Measurements from ENCODE around the gene KLF18. TPM values are rescaled to one million over a fixed set of nuclear protein-coding genes. Genes with fewer than 3 reads are reported as not detected.

Gene KLF18
- total and polyA plus RNA-seq, 10 donors, result not detected

DNA sequence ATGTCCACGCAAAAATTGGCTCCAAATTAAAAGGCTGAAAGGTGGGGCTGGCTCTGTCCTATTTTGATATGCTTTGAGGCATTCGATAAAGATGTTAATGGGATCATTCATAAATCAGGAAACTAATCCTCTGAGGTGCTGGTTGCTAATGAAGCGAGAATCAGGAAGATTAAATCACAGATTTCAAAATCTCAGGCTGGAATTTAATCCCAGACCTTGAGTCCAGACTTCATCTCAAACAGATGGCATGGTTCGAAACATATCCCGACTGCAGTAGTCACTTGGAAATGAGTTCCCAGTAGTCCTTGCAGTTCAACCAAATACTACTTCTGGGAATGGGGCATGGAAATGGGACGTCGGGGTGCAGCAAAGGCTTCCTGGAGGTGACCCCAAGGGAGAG, 27.3 kb downstream of the KLF18 start:
- no peak overlapping the region for H3K4me3 ChIP-seq
- intact Hi-C loops (cut with DNase I; ENCODE audit: low total_unique reads), result no loop called here
- WGBS, 5 donors, result 83 to 92% (median 90%) methylated on average over 7 of the region's 7 CpGs
- no peaks in the 10 kb centered on the region for H3K36me3 ChIP-seq
- H3K9me3 ChIP-seq, result no peaks in the 10 kb centered on the region
- H3K4me1 ChIP-seq, result no peaks in the 10 kb centered on the region
- no peak for DNase-seq
- H3K27me3 ChIP-seq (replicated peaks in 1 of 7), result no peaks in the 10 kb centered on the region
- TF ChIP-seq POLR2A (IDR thresholded peaks at IDR 0.05) (no peak), POLR2AphosphoS5 (IDR thresholded peaks at IDR 0.05) (no peak)
- TF ChIP-seq, protein P1, sequence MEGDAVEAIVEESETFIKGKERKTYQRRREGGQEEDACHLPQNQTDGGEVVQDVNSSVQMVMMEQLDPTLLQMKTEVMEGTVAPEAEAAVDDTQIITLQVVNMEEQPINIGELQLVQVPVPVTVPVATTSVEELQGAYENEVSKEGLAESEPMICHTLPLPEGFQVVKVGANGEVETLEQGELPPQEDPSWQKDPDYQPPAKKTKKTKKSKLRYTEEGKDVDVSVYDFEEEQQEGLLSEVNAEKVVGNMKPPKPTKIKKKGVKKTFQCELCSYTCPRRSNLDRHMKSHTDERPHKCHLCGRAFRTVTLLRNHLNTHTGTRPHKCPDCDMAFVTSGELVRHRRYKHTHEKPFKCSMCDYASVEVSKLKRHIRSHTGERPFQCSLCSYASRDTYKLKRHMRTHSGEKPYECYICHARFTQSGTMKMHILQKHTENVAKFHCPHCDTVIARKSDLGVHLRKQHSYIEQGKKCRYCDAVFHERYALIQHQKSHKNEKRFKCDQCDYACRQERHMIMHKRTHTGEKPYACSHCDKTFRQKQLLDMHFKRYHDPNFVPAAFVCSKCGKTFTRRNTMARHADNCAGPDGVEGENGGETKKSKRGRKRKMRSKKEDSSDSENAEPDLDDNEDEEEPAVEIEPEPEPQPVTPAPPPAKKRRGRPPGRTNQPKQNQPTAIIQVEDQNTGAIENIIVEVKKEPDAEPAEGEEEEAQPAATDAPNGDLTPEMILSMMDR (IDR thresholded peaks at IDR 0.05 in 8 of 11, conservative IDR thresholded peaks at IDR 0.05 in 3 of 11), result no peak
- no peak overlapping the region for H3K27ac ChIP-seq

DNA sequence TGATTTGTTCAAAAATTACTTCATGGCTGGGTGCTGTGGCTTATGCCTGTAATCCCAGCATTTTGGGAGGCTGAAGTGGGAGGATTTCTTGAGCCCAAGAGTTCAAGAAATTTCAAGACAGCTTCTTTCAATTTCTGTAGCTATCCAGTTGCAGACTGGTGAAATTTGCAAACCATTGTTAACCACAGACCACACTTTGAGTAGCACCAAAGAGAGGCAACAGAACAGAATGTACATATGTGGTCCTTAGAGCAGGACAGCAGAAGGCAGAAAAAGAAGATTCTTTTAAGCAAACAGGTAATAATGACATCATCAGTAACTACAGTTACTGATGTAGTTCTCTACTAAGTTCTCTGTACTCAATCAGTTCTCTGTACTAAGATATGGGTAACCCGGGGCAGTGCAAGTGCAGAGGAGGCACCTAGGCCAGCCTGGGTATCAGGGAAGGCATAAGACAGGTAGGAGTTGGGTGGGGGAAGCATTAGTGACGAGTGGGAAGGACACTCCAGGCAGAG, 28.3 kb downstream of the KLF18 start:
- DNase-seq, result no peak
- no peak overlapping the region for H3K27ac ChIP-seq
- no peak overlapping the region for H3K4me3 ChIP-seq
- H3K36me3 ChIP-seq, result no peaks in the 10 kb centered on the region
- H3K27me3 ChIP-seq (replicated peaks in 1 of 7), result peaks cover 0 to 2% (median 0%) of the 10 kb centered on the region in 7 donors
- H3K4me1 ChIP-seq, result no peaks in the 10 kb centered on the region
- 64 to 78% (median 71%) methylated on average over 2 of the region's 2 CpGs for WGBS, 5 donors
- no peak for TF ChIP-seq POLR2AphosphoS5 (IDR thresholded peaks at IDR 0.05)
- TF ChIP-seq, protein P1 (IDR thresholded peaks at IDR 0.05 in 8 of 11, conservative IDR thresholded peaks at IDR 0.05 in 3 of 11), result no peak
- TF ChIP-seq POLR2A (IDR thresholded peaks at IDR 0.05), result no peak
- no peaks in the 10 kb centered on the region for H3K9me3 ChIP-seq
- intact Hi-C loops (cut with DNase I; ENCODE audit: low total_unique reads), result no loop called here

DNA sequence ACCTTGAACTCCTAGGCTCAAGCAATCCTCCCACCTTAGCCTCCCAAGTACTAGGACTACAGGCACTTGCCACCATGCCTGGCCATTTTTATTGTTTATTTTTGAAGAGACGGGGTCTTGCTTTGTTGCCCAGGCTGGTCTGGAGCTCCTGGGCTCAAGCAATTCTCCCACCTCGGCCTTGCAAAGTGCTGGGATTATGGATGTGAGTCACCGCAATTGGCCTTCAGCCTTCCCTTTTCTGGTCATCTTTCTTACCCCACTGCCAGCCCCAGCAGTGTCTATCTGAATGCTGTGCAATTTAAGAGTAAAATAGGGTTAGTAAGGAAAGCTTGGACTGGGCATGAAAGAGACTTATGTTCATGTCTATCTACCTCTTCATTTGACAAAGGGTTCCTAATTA, 28.9 kb downstream of the KLF18 start:
- no peak overlapping the region for H3K4me3 ChIP-seq
- DNase-seq, result no peak
- no peaks in the 10 kb centered on the region for H3K4me1 ChIP-seq
- H3K27ac ChIP-seq, result no peak overlapping the region
- intact Hi-C loops (cut with DNase I; ENCODE audit: low total_unique reads), result no loop called here
- no peaks in the 10 kb centered on the region for H3K9me3 ChIP-seq
- 85 to 92% (median 90%) methylated on average over 3 of the region's 3 CpGs for WGBS, 5 donors
- H3K27me3 ChIP-seq (replicated peaks in 1 of 7), result peaks cover 0 to 4% (median 0%) of the 10 kb centered on the region in 7 donors
- H3K36me3 ChIP-seq, result no peaks in the 10 kb centered on the region
- TF ChIP-seq, protein P1 (IDR thresholded peaks at IDR 0.05 in 8 of 11, conservative IDR thresholded peaks at IDR 0.05 in 3 of 11), result no peak
- TF ChIP-seq POLR2A (IDR thresholded peaks at IDR 0.05) (no peak), POLR2AphosphoS5 (IDR thresholded peaks at IDR 0.05) (no peak)

DNA sequence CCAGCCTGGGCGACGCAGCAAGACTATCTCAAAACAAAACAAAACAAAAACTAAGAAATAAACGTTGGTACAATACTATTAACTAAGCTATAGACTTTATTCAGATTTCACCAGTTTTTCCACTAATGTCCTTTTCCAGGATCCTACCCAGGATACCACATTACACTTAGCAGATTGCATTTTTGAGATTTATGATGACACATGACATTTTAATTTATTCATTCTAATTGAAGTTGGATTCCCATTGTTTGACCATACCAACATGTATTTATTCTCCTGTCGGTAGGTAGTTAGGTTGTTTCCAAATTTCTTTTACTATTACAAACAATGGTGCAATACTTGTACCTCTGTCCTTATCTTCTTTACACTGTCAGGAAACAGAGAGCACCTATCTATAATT, 29.6 kb downstream of the KLF18 start:
- 86 to 97% (median 86%) methylated on average over 4 of the region's 4 CpGs for WGBS, 5 donors
- intact Hi-C loops (cut with DNase I; ENCODE audit: low total_unique reads), result no loop called here
- DNase-seq, result no peak
- no peak overlapping the region for H3K4me3 ChIP-seq
- H3K9me3 ChIP-seq, result no peaks in the 10 kb centered on the region
- no peaks in the 10 kb centered on the region for H3K4me1 ChIP-seq
- H3K36me3 ChIP-seq, result no peaks in the 10 kb centered on the region
- H3K27me3 ChIP-seq (replicated peaks in 1 of 7), result peaks cover 0 to 10% (median 0%) of the 10 kb centered on the region in 7 donors
- H3K27ac ChIP-seq, result no peak overlapping the region
- TF ChIP-seq, protein P1 (IDR thresholded peaks at IDR 0.05 in 8 of 11, conservative IDR thresholded peaks at IDR 0.05 in 3 of 11), result no peak
- TF ChIP-seq POLR2A (IDR thresholded peaks at IDR 0.05) (no peak), POLR2AphosphoS5 (IDR thresholded peaks at IDR 0.05) (no peak)
